NCI-H2196 (cell line): Measurements from ENCODE around the gene NHERF1.
A peak's percentile ranks its signal among the peaks of the same experiment; 100 is the strongest.

Experiments
- DNase-seq: peaks from one replicate; lab custom pipeline; 2025; ENCODE audit not compliant: unreplicated experiment; lab: John Stamatoyannopoulos, UW

Gene NHERF1

GRCh38 chr17:74807441-74807840, 59.0 kb downstream of the NHERF1 start:
- DNase-seq, result no peak

DNA sequence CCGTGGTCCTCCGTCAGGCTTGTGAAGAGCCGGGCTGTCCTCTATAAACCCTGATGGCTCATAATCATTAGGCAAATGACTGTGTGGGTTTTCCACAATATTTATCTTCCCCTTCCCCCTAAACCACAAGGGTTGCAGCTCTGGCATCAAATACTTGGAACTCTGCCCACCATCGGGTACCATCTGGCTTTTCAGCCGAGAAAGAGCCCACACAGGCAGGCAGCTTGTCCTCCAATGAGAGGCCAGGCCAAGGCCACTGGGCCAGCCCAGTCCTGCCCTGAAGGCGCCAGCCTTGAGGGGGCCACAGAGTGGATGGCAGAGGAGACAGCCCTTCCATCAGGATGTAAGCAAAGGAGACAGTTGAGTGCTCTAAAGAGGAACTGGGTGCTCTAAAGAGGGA, 59.5 kb downstream of the NHERF1 start:
- DNase-seq, result peak; percentile 67

DNA sequence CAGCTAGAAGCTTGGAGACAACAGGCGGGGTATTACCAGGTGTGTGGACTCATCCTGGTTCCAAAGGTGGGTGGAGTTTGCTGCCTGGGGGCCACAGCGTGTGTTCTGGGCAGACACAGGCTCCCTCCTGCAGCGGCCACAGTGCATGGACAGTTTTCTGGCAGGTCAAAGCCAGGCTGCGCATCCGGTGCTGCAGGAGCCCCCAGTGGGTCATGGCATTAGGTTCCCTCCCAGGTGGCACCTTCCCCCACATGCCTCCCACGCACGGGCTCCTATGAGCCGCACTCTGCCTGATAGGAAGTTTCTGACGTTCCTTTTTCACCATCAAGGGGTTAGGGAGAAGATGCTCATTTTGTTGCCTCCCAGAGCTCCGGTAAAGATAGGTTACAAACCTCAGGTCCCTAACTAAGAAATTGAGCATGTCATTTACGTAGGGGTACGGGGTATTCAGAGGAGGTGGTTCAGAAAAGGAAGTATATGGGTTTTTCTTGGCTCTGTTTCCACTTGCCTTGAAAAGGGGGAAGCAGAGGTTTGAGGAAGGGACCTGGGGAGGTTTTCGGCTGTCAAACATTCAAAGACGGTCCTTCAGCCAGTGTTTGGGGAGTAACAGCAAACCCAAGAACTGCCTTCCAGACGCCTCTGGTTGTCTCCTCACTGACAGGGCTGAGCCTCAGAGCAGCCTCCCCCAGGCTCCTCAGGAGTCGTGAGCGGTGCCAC, 60.4 kb downstream of the NHERF1 start:
- DNase-seq, result no peak

- no peak for DNase-seq
These were observed 62.5 kb downstream of the NHERF1 start for GRCh38 chr17:74810699-74811485.

GRCh38 chr17:74812109-74813009, 63.9 kb downstream of the NHERF1 start:
- DNase-seq, result no peak

- DNase-seq, result no peak
These were observed 66.0 kb downstream of the NHERF1 start for GRCh38 chr17:74814453-74814852.

GRCh38 chr17:74815067-74815466, 66.6 kb downstream of the NHERF1 start:
- no peak for DNase-seq

- DNase-seq, result no peak
These were observed 67.3 kb downstream of the NHERF1 start for GRCh38 chr17:74815550-74816370.

DNA sequence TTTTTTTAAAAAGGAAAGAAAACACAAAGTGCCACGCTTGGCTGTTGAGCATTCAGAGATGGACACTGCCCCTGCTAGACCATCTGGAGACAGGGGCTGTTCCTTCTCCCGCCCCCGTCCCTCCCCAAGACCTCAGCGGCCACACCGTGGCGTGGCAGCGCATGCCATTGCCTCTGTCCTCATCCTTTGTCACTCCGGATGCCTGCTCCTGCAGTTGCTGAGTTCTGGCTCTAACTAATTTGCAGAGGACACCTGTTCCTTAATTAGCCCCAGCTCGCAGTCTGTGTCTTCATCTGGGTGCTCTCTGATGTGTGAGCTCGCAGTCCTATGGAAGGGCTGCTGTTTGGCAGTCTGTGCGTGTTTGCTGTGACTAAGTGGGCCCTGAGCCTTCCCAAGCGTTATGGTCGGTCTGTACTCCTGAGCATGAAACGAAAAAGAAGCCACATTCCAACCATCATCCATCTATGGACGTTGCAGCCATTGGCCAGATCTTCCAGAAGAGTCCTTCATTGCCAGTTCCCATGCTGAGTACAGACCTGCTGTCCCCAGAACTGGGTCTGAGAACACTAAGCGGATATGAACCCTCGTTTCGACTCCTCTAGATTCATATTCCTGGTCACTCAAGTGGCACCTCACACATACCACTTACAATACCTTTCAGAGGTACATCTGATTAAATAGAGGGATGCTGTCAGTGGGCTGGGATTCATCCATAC, 68.6 kb downstream of the NHERF1 start:
- DNase-seq, result no peak

GRCh38 chr17:74818291-74818938, 70.0 kb downstream of the NHERF1 start:
- DNase-seq, result no peak
